Measurements from ENCODE around the gene NAAA. TPM values are rescaled to one million over a fixed set of nuclear protein-coding genes. Genes with fewer than 3 reads are reported as not detected.

NAAA gene
- total RNA-seq, 1 experiment from 2014 or later = 17.0 TPM

DNA sequence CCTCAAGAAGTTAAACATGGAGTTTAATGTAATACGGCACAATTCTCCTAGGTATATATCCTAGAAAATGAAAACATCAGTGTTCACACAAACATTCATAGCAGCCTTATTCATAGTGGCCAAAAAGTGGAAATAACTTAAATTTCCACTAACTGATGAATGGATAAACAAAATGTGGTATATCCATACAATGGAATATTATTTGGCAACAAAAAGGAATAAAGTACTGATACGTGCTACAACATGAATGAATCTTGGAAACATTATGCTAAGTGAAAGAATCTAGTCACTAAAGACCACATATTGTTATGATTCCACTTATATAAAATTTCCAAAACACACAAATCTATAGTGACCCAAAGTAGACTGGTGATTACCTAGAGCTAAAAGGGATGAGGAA is 35.4 kb upstream of the NAAA start:
- ChIA-PET RAD21 (ENCODE audit: low non-redundant PET in 1 of 2, low total read pairs in 2 of 2, uncharacterized antibody in 2 of 2, unreplicated experiment in 2 of 2) (no interaction called here), POLR2A (no interaction called here), CTCF (no interaction called here)
- TF ChIP-seq ZNF274 (IDR thresholded peaks at IDR 0.05; ENCODE audit: low read depth, low read length) (no peak), EZH2phosphoT487 (IDR thresholded peaks at IDR 0.05; ENCODE audit: borderline replicate concordance) (no peak), SIN3A (IDR thresholded peaks at IDR 0.05; ENCODE audit: low read depth) (no peak), ELF1 (IDR thresholded peaks at IDR 0.05; ENCODE audit: borderline replicate concordance, low read depth) (no peak), CEBPB (IDR thresholded peaks at IDR 0.05; ENCODE audit: low read depth) (no peak), POLR2AphosphoS5 (IDR thresholded peaks at IDR 0.05; ENCODE audit: low read depth, low read length) (no peak), YY1 (IDR thresholded peaks at IDR 0.05; ENCODE audit: extremely low read depth, insufficient replicate concordance, low read depth, low read length) (no peak), ZFX (IDR thresholded peaks at IDR 0.05) (no peak), EGR1 (IDR thresholded peaks at IDR 0.05; ENCODE audit: low read depth) (no peak)
- TF ChIP-seq, protein P1, sequence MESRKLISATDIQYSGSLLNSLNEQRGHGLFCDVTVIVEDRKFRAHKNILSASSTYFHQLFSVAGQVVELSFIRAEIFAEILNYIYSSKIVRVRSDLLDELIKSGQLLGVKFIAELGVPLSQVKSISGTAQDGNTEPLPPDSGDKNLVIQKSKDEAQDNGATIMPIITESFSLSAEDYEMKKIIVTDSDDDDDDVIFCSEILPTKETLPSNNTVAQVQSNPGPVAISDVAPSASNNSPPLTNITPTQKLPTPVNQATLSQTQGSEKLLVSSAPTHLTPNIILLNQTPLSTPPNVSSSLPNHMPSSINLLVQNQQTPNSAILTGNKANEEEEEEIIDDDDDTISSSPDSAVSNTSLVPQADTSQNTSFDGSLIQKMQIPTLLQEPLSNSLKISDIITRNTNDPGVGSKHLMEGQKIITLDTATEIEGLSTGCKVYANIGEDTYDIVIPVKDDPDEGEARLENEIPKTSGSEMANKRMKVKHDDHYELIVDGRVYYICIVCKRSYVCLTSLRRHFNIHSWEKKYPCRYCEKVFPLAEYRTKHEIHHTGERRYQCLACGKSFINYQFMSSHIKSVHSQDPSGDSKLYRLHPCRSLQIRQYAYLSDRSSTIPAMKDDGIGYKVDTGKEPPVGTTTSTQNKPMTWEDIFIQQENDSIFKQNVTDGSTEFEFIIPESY (IDR thresholded peaks at IDR 0.05; ENCODE audit: extremely low read depth, insufficient replicate concordance, low read length) = no peak
- TF ChIP-seq, protein P2, sequence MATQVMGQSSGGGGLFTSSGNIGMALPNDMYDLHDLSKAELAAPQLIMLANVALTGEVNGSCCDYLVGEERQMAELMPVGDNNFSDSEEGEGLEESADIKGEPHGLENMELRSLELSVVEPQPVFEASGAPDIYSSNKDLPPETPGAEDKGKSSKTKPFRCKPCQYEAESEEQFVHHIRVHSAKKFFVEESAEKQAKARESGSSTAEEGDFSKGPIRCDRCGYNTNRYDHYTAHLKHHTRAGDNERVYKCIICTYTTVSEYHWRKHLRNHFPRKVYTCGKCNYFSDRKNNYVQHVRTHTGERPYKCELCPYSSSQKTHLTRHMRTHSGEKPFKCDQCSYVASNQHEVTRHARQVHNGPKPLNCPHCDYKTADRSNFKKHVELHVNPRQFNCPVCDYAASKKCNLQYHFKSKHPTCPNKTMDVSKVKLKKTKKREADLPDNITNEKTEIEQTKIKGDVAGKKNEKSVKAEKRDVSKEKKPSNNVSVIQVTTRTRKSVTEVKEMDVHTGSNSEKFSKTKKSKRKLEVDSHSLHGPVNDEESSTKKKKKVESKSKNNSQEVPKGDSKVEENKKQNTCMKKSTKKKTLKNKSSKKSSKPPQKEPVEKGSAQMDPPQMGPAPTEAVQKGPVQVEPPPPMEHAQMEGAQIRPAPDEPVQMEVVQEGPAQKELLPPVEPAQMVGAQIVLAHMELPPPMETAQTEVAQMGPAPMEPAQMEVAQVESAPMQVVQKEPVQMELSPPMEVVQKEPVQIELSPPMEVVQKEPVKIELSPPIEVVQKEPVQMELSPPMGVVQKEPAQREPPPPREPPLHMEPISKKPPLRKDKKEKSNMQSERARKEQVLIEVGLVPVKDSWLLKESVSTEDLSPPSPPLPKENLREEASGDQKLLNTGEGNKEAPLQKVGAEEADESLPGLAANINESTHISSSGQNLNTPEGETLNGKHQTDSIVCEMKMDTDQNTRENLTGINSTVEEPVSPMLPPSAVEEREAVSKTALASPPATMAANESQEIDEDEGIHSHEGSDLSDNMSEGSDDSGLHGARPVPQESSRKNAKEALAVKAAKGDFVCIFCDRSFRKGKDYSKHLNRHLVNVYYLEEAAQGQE (IDR thresholded peaks at IDR 0.05; ENCODE audit: low read depth) = no peak
- DNase-seq (ENCODE audit: low read depth, low spot score) (no peak), ATAC-seq (no peak)
- Histone ChIP-seq H3K9ac (ENCODE audit: low read length) (no peak overlapping the region), H3K9me2 (ENCODE audit: insufficient read depth) (no peaks in the 10 kb centered on the region), H3K9me3 (ENCODE audit: control insufficient read depth in 1 of 2, insufficient read depth in 1 of 2, low read depth in 1 of 2, low read length in 2 of 2) (no peaks in the 10 kb centered on the region), H3K4me3 (replicated peaks in 1 of 2; ENCODE audit: low read depth in 1 of 2, low read length in 2 of 2) (no peak overlapping the region), H3K36me3 (ENCODE audit: control insufficient read depth in 1 of 2, insufficient read depth in 2 of 2, low read length in 2 of 2) (peaks cover 64 to 67% of the 10 kb centered on the region in 2 experiments; a peak in 3 of 4 replicates), H3K4me2 (ENCODE audit: low read length) (no peak overlapping the region), H3K27ac (ENCODE audit: low read depth, low read length) (no peak overlapping the region), H4K20me1 (ENCODE audit: insufficient read depth) (no peaks in the 10 kb centered on the region), H3K79me2 (ENCODE audit: insufficient read depth, low read length) (peaks cover 24% of the 10 kb centered on the region; the same call in 1 of the 2 replicates), H3K4me1 (ENCODE audit: control insufficient read depth in 1 of 2, insufficient read depth in 2 of 2, low read length in 2 of 2) (no peaks in the 10 kb centered on the region), H3K27me3 (ENCODE audit: insufficient read depth, low read length) (no peaks in the 10 kb centered on the region), H2AFZ (ENCODE audit: low read depth, low read length, poor library complexity, severe bottlenecking) (no peak overlapping the region)
- intact Hi-C loops (cut with micrococcal nuclease) = no loop called here
- BruUV-seq (replicated peaks) = no TSS peak

All from HCT116 (cell line).